ENCODE measurements around the gene DYNLRB2.
A peak's percentile ranks its signal among the peaks of the same experiment; 100 is the strongest.

Gene DYNLRB2

DNA sequence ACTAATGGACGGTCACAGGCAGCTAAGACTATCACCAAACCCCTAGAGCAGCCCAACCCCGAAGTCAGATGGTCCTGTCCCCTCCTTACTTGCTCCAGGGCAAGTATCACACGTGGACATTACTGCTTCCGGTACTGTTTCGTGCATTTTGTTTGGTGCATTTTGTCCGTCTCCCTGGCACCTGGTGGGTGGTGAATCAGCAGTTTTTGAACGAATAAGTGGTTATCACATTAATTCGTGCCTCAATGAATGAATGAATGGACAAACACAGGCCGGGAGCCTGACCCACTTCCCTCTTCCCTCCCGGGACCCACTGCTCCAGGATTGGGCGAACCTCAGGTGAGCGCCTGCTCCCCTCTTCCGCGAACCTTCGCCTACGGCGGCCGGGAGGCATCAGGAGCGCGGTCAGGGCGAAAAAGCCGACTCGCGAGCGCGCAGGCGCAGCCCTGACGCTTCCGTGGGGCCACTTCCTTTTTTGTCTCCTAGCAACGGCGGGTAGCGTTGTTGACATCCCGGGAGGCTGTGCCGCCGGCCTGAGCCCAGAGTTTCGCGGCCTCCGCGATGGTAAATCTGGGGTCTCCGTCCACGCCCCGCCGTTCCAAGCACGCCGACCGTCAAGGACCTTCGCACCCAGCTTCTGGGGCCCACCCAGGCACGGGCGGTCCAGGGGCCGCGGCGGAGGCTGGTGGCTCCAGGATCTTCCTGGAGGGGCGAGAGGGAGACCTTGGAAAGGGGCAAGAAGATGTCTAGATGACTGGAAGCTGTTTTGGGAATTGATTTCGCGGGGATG lies at the start of gene DYNLRB2:
TSS of gene DYNLRB2 (plus strand) at position 478 of the 790 bp plus-strand sequence. CDS start at position 562, 84 bp downstream.
- peaks cover 10% of the 10 kb centered on the region in 2 donors for H3K36me3 Mint-ChIP-seq
- peak within 1 kb of the TSS; percentile 99 for H3K27ac Mint-ChIP-seq
- peak within 1 kb of the TSS; percentile 97 to 98 for H3K4me3 Mint-ChIP-seq
- H3K4me1 Mint-ChIP-seq = peaks cover 17 to 19% of the 10 kb centered on the region in 2 donors
- H3K9me3 Mint-ChIP-seq = peaks cover 0 to 4% of the 10 kb centered on the region in 2 donors
- ATAC-seq (replicated peaks) = peak; percentile 95 to 96
- peaks cover 10 to 18% of the 10 kb centered on the region in 2 donors for H3K27me3 Mint-ChIP-seq
- DNase-seq = peak; percentile 96

DNA sequence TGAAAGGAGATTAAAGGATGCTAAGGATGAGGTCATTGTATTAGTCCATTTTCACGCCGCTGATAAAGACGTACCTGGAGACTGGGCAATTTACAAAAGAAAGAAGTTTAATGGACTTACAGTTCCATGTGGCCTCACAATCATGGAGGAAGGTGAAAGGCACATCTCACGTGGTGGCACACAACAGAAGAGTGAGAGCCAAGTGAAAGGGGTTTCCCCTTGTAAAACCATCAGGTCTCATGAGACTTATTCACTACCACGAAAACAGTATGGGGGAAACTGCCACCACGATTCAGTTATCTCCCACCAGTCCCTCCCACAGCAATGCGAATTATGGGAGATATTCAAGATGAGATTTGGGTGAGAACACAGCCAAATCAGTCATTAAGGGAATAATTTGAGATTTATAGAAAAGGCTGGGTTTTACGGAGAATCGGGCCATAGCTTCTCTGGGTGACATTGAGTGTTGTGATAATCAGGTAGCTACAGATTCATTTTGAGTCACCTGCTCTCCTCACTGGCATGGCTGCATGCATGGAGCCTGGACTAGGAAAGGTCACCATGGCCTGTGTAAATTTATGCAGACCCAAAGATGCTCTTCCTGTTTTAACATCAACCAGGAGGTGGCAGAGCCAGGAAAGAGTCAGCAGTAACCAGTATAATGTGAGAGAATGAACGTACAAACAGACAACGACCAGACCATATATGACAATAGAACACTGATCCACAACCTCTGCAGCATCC lies 40.5 kb upstream of the DYNLRB2 start:
- DNase-seq (peak; percentile 17), ATAC-seq (replicated peaks) (peak; percentile 89 to 94)
- peaks cover 3 to 12% of the 10 kb centered on the region in 2 donors for H3K36me3 Mint-ChIP-seq
- peak overlapping the region; percentile 60 for H3K27ac Mint-ChIP-seq
- H3K4me3 Mint-ChIP-seq = no peak overlapping the region
- peaks cover 7 to 12% of the 10 kb centered on the region in 2 donors for H3K4me1 Mint-ChIP-seq
- peaks cover 27 to 42% of the 10 kb centered on the region in 2 donors for H3K27me3 Mint-ChIP-seq
- H3K9me3 Mint-ChIP-seq = peaks cover 15 to 20% of the 10 kb centered on the region in 2 donors

DNA sequence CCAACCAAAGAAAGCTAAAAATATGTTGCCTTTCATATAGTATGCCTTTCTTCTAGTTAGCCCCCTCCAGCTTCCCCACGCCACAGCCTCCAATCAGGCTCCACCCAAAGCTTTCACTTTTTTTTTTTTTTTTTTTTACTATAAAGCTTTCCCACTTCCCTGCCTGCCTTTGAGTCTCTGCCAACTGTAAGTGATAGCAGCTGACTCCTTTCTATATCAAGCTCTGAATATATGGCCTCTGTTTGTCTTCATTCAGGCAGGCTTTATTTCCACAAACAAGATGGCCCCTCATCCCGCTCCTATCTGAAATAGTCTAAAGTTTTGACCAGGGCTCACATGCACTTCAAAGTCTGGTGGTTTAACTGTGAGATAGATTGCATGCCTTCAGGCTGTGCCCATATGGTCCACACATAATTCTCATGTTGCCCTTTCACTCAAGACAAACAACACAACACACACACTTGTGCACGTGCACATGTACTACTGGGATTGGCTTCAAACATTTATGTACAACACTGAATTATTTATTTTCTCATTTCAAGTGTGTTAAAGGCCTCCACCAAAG lies 39.8 kb upstream of the DYNLRB2 start:
- Mint-ChIP-seq H3K4me3 (peak overlapping the region in 1 of 2 donors; percentile 6), H3K36me3 (peaks cover 3 to 12% of the 10 kb centered on the region in 2 donors)
- no peak for ATAC-seq (replicated peaks)

DNA sequence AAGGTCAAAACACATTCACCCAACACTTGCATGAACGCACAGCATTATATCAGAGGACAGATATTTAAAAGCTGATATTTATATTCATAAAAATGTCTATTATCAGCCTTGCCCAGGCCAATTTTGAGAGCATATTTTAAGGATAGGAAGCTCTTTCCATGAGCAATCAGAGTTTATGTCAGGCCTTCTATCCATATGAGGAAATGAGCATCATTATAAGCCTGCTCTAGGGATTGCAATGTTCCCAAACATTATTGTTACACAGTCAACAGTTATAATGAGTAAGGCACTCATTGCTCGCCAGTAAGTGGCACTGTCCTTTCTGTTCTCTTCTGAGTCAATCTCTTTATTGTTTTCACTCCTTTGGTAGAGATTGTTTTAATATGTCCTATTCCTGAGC lies 37.7 kb upstream of the DYNLRB2 start:
- DNase-seq = no peak
- peaks cover 3 to 12% of the 10 kb centered on the region in 2 donors for H3K36me3 Mint-ChIP-seq
- no peak overlapping the region for H3K4me3 Mint-ChIP-seq
- peaks cover 7 to 12% of the 10 kb centered on the region in 2 donors for H3K4me1 Mint-ChIP-seq
- H3K27me3 Mint-ChIP-seq = peaks cover 20 to 22% of the 10 kb centered on the region in 2 donors
- no peak overlapping the region for H3K27ac Mint-ChIP-seq
- no peak for ATAC-seq (replicated peaks)
- H3K9me3 Mint-ChIP-seq = peaks cover 15 to 20% of the 10 kb centered on the region in 2 donors

More for the DNA sequence above, 39.8 kb upstream of the DYNLRB2 start:
- H3K27me3 Mint-ChIP-seq = peaks cover 19 to 35% of the 10 kb centered on the region in 2 donors
- DNase-seq = no peak
- peaks cover 7 to 12% of the 10 kb centered on the region in 2 donors for H3K4me1 Mint-ChIP-seq
- H3K9me3 Mint-ChIP-seq = peaks cover 15 to 20% of the 10 kb centered on the region in 2 donors
- H3K27ac Mint-ChIP-seq = no peak overlapping the region

DNA sequence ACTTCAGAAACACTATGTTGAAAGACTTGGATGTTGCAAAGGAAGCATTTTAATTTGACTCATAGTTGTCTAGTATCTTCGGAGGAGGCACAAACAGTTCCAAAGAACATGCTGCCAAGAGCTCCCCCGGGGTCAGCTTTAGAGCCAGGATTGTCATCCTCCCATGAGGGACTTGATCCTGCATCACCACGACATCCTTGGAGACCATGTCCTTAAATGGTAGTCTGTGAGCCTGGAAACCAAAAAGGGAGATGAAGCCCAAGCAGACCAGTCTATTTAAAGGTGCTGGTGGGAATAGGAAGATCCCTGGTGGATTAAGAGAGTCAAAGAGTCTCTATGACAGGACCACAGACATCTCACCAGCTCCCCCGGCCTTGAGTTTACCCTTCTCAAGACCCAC lies 33.3 kb upstream of the DYNLRB2 start:
- DNase-seq (no peak), ATAC-seq (replicated peaks) (no peak)
- Mint-ChIP-seq H3K4me3 (no peak overlapping the region), H3K36me3 (no peaks in the 10 kb centered on the region), H3K27ac (no peak overlapping the region), H3K9me3 (peaks cover 3 to 5% of the 10 kb centered on the region in 2 donors), H3K27me3 (peaks cover 22 to 24% of the 10 kb centered on the region in 2 donors), H3K4me1 (peaks cover 2 to 5% of the 10 kb centered on the region in 2 donors)

DNA sequence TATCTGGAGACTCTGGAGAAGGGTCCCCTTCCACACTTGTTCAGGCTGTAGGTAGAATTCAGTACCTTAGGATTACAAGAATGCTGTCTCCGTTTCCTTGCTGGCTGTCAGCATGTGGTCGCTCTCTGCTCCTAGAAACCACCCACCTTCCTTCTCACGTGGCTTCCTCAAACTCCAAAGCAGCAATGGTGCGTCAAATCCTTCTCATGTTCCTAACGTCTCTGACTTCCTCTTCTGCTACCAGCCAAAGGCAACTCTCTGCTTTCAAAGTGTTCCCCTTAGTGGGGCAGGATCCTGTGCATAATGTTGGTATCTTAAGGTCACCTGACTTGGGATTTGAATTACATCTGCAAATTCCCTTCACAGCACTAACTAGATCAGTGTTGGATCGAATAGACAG lies 30.9 kb upstream of the DYNLRB2 start:
- Mint-ChIP-seq H3K27ac (no peak overlapping the region), H3K9me3 (no peaks in the 10 kb centered on the region), H3K27me3 (peaks cover 21 to 23% of the 10 kb centered on the region in 2 donors), H3K36me3 (no peaks in the 10 kb centered on the region), H3K4me1 (peaks cover 2 to 5% of the 10 kb centered on the region in 2 donors), H3K4me3 (no peak overlapping the region)
- ATAC-seq (replicated peaks) (no peak), DNase-seq (no peak)

DNA sequence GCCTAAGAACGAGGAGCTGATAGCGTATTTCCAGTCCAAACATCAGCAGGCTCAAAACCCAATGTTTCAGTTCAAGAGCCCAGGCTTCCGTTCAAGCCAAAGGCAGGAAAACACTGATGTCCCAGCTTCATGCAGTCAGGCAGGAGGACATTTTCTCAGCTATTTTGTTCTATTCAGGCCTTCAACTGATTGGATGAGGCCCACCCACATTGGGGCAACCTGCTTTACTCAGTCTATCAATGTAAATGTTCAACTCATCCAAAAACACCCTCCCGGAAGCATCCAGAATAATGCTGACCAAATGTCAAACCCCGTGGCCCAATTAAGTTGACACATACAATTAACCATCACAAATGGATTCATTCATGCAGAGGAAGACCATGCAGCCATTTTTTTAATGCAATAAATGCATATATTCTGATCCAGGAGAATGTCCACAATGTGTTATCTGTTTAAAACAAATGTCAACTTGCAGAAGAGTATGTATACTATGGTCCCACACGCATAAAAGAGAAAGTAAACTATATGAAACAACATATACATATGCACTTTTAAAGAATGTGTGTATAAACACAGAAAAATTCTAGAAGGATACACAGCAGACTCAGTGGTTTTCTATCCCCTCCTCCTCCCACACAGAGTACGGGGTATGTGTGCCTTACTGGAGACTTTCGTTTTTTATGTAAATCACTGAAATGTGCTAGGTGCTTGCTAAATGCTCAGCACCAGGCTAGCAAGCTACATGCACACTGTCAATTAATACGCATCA lies 28.8 kb upstream of the DYNLRB2 start:
- no peak for ATAC-seq (replicated peaks)
- no peaks in the 10 kb centered on the region for H3K9me3 Mint-ChIP-seq
- H3K4me3 Mint-ChIP-seq = no peak overlapping the region
- no peak overlapping the region for H3K27ac Mint-ChIP-seq
- H3K4me1 Mint-ChIP-seq = peaks cover 2 to 5% of the 10 kb centered on the region in 2 donors
- H3K36me3 Mint-ChIP-seq = no peaks in the 10 kb centered on the region
- peaks cover 16 to 21% of the 10 kb centered on the region in 2 donors for H3K27me3 Mint-ChIP-seq
- DNase-seq = no peak

DNA sequence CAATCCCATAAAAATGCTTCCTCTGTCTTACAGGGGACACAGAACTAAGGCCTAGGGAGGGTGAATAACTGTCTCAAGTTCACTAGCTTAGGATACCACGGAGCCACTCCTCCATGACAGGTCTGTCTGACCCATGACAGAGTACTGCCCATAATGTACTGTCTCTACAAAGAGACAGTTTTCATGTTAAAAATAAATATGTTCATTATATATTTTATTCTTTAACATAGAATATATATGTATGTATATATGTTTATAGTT lies 28.3 kb upstream of the DYNLRB2 start:
- Mint-ChIP-seq H3K9me3 (no peaks in the 10 kb centered on the region), H3K27me3 (peaks cover 15 to 21% of the 10 kb centered on the region in 2 donors), H3K4me1 (peaks cover 2 to 5% of the 10 kb centered on the region in 2 donors), H3K27ac (no peak overlapping the region), H3K4me3 (no peak overlapping the region), H3K36me3 (no peaks in the 10 kb centered on the region)
- DNase-seq (no peak), ATAC-seq (replicated peaks) (no peak)

DNA sequence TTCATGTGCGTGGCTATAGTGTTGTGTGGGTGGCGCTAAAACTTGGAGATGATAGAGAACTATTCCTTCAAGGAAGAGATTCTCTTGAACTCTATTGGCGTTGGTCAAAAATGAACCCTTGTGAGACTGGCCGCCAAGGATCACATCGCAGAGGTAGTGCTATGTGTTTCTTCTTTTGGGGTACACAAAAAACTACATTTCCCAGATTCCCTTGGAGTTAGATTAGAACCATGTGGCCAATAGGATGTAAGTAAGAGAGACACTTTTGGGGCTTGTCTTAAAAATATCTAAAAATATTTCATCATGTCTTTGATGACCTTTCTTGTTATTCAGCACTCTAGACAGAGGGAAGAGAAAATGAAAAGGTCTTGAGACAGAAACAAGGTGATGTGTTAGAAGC lies 25.4 kb upstream of the DYNLRB2 start:
- Mint-ChIP-seq H3K27ac (no peak overlapping the region), H3K27me3 (peaks cover 8 to 12% of the 10 kb centered on the region in 2 donors), H3K4me1 (peaks cover 0 to 3% of the 10 kb centered on the region in 2 donors), H3K9me3 (no peaks in the 10 kb centered on the region), H3K36me3 (no peaks in the 10 kb centered on the region), H3K4me3 (no peak overlapping the region)
- no peak for ATAC-seq (replicated peaks)
- no peak for DNase-seq

DNA sequence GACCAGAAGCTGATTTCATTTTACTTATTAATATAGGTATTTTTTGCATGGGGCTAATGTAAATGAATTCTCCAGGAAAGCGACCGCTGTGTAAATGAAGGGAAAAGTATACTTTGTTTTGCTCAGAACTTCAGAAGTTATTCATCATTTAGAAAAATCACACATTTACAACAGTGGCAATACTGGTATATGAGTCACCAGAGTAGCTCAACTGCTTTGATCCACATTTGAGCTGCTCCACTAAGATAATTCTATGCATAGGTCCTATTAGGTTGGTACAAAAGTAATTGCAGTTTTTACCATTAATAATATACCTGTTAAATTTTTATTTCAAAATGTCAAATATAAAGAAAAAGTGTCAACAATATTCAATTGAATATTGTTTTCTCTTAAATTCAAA lies 22.9 kb upstream of the DYNLRB2 start:
- peaks cover 0 to 3% of the 10 kb centered on the region in 2 donors for H3K4me1 Mint-ChIP-seq
- no peak overlapping the region for H3K27ac Mint-ChIP-seq
- H3K9me3 Mint-ChIP-seq = no peaks in the 10 kb centered on the region
- no peak overlapping the region for H3K4me3 Mint-ChIP-seq
- no peak for ATAC-seq (replicated peaks)
- no peak for DNase-seq
- peaks cover 8 to 11% of the 10 kb centered on the region in 2 donors for H3K27me3 Mint-ChIP-seq
- no peaks in the 10 kb centered on the region for H3K36me3 Mint-ChIP-seq

DNA sequence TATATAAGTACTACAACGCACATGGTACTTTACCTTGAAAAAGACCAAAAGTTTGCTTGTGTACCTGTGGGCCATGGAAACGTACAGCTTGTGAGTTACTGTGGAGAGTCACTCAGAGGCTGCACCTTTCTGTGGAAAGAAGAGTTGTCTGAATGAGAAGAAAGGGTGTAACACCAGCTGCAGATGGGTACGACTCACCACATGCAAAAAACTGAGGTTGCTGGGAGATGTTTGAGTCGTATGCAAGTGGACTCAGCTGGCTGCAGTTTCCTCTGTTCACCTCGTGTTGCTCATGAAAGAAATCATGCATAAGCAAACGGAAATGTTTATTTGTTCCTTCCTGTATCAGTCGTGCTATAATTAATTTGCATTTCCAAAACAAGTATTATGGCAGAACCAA lies 22.4 kb upstream of the DYNLRB2 start:
- Mint-ChIP-seq H3K27ac (no peak overlapping the region), H3K36me3 (no peaks in the 10 kb centered on the region), H3K4me3 (no peak overlapping the region), H3K27me3 (peaks cover 5 to 8% of the 10 kb centered on the region in 2 donors), H3K9me3 (no peaks in the 10 kb centered on the region), H3K4me1 (peaks cover 0 to 3% of the 10 kb centered on the region in 2 donors)
- ATAC-seq (replicated peaks) = peak; percentile 39 to 57
- DNase-seq = no peak

DNA sequence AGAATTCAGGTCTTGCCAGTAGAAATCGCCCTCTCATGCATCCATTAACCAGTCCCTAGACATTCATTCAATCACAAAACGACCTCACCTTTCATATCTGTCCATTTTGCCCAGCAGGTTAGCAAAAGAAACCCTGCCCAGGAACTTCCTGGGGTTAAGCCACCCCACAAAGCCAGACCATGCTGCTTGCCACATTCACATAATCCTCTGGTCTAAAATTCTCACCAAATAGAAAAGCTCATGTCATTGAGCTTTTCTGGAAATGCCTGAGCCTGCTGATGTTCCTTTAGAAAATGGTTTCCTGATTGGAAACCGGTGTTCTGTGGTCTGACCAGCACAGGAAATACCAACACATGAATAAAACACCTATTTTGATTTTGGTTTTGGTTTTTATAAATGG lies 21.6 kb upstream of the DYNLRB2 start:
- Mint-ChIP-seq H3K27ac (no peak overlapping the region), H3K36me3 (no peaks in the 10 kb centered on the region), H3K27me3 (peaks cover 0 to 8% of the 10 kb centered on the region in 2 donors), H3K4me1 (peaks cover 0 to 3% of the 10 kb centered on the region in 2 donors), H3K9me3 (no peaks in the 10 kb centered on the region), H3K4me3 (no peak overlapping the region)
- no peak for ATAC-seq (replicated peaks)
- no peak for DNase-seq

DNA sequence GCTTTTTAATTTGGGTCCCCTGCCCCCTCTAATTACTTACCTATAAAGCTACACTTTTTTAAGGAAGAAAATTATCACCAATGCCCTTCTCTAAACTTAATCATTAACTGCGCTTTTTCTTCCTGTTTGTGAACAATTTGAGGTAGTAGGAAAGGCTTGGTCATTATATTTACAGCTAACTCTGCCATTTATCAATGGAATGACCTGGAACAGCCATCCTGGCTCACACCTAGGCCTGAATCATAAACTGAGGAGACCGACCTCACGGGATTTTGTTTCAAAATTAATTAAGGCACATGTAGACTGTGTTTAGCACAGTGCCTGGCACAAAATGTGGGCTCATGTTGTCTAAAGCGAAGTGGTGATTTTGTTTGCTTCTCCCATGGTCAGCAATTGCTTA lies 15.4 kb upstream of the DYNLRB2 start:
- no peak overlapping the region for H3K27ac Mint-ChIP-seq
- ATAC-seq (replicated peaks) (no peak), DNase-seq (no peak)
- H3K9me3 Mint-ChIP-seq = no peaks in the 10 kb centered on the region
- H3K27me3 Mint-ChIP-seq = peaks cover 0 to 15% of the 10 kb centered on the region in 2 donors
- no peak overlapping the region for H3K4me3 Mint-ChIP-seq
- H3K4me1 Mint-ChIP-seq = no peaks in the 10 kb centered on the region
- H3K36me3 Mint-ChIP-seq = no peaks in the 10 kb centered on the region
